ENCODE data around the gene SIGLEC1.

SIGLEC1 gene

GRCh38 chr20:3678856-3679720, 33.3 kb downstream of the SIGLEC1 start:
- H3K4me3 ChIP-seq (ENCODE audit: low read depth, low read length) = no peak overlapping the region
- DNase-seq (ENCODE audit: low read depth, low spot score) = no peak
- in situ Hi-C loops (cut with HindIII; ENCODE audit: low sequenced_read_pairs) = no loop called here
- no peak for TF ChIP-seq CTCF (IDR thresholded peaks at IDR 0.05; ENCODE audit: low read depth, low read length)

- in situ Hi-C loops (cut with HindIII; ENCODE audit: low sequenced_read_pairs) = no loop called here
- TF ChIP-seq CTCF (IDR thresholded peaks at IDR 0.05; ENCODE audit: low read depth, low read length) = no peak
- DNase-seq (ENCODE audit: low read depth, low spot score) = no peak
- H3K4me3 ChIP-seq (ENCODE audit: low read depth, low read length) = no peak overlapping the region
Measured at GRCh38 chr20:3678198-3678597, 34.2 kb downstream of the SIGLEC1 start.

GRCh38 chr20:3677733-3678132, 34.7 kb downstream of the SIGLEC1 start:
- TF ChIP-seq CTCF (IDR thresholded peaks at IDR 0.05; ENCODE audit: low read depth, low read length) = no peak
- peak; percentile 11 for DNase-seq (ENCODE audit: low read depth, low spot score)
- no peak overlapping the region for H3K4me3 ChIP-seq (ENCODE audit: low read depth, low read length)
- in situ Hi-C loops (cut with HindIII; ENCODE audit: low sequenced_read_pairs) = no loop called here

- in situ Hi-C loops (cut with HindIII; ENCODE audit: low sequenced_read_pairs) = no loop called here
- no peak for DNase-seq (ENCODE audit: low read depth, low spot score)
Measured at GRCh38 chr20:3674995-3675900, 37.2 kb downstream of the SIGLEC1 start.

GRCh38 chr20:3674447-3674846, 38.0 kb downstream of the SIGLEC1 start:
- no peak for DNase-seq (ENCODE audit: low read depth, low spot score)
- no peak overlapping the region for H3K4me3 ChIP-seq (ENCODE audit: low read depth, low read length)
- in situ Hi-C loops (cut with HindIII; ENCODE audit: low sequenced_read_pairs) = no loop called here
- TF ChIP-seq CTCF (IDR thresholded peaks at IDR 0.05; ENCODE audit: low read depth, low read length) = no peak

More at GRCh38 chr20:3674995-3675900, 37.2 kb downstream of the SIGLEC1 start:
- no peak overlapping the region for H3K4me3 ChIP-seq (ENCODE audit: low read depth, low read length)
- no peak for TF ChIP-seq CTCF (IDR thresholded peaks at IDR 0.05; ENCODE audit: low read depth, low read length)

- in situ Hi-C loops (cut with HindIII; ENCODE audit: low sequenced_read_pairs) = no loop called here
- no peak overlapping the region for H3K4me3 ChIP-seq (ENCODE audit: low read depth, low read length)
- TF ChIP-seq CTCF (IDR thresholded peaks at IDR 0.05; ENCODE audit: low read depth, low read length) = no peak
- no peak for DNase-seq (ENCODE audit: low read depth, low spot score)
Measured at GRCh38 chr20:3673221-3674070, 39.0 kb downstream of the SIGLEC1 start.

All from astrocyte of the spinal cord (primary cell).